ENCODE results near the gene MLH3. TPM values are rescaled to one million over a fixed set of nuclear protein-coding genes. Genes with fewer than 3 reads are reported as not detected.
A peak's percentile ranks its signal among the peaks of the same experiment; 100 is the strongest.

Gene MLH3
- total and polyA plus RNA-seq, 2 of the 13 experiments (the other 11 are each of a cell fraction or from before 2014, with no cell fraction given): 14.4 to 24.8 TPM

GRCh38 chr14:74973003-74973653 is 78.1 kb downstream of the MLH3 start (continued):
- TF ChIP-seq NRL (CRISPR knock-in tag; IDR thresholded peaks at IDR 0.05; ENCODE audit: borderline replicate concordance) (0 out of 2 replicates have a peak, but pooled peaks have one; percentile 56), XBP1 (CRISPR knock-in tag; IDR thresholded peaks at IDR 0.05) (no peak), ATM (IDR thresholded peaks at IDR 0.05; ENCODE audit: borderline replicate concordance) (no peak), ZNF34 (CRISPR knock-in tag; IDR thresholded peaks at IDR 0.05; ENCODE audit: borderline replicate concordance) (no peak), RBAK (CRISPR knock-in tag; IDR thresholded peaks at IDR 0.05) (no peak), HMGA1 (CRISPR knock-in tag; conservative IDR thresholded peaks at IDR 0.05) (no peak), SRSF4 (IDR thresholded peaks at IDR 0.05; ENCODE audit: low read depth, low read length, poor library complexity, severe bottlenecking) (no peak), ZNF451 (CRISPR knock-in tag; IDR thresholded peaks at IDR 0.05) (no peak), ZNF788 (CRISPR knock-in tag; IDR thresholded peaks at IDR 0.05; ENCODE audit: borderline replicate concordance) (no peak), CCDC6 (CRISPR knock-in tag; IDR thresholded peaks at IDR 0.05) (no peak), BHLHE40 (IDR thresholded peaks at IDR 0.05; ENCODE audit: low read length) (peak; percentile 50; the same call in 1 of the 2 replicates), ZNF766 (CRISPR knock-in tag; IDR thresholded peaks at IDR 0.05; ENCODE audit: borderline replicate concordance) (no peak), NFE2L2 (IDR thresholded peaks at IDR 0.05; ENCODE audit: low read length) (no peak), SYNCRIP (IDR thresholded peaks at IDR 0.05; ENCODE audit: insufficient read depth, low read depth, low read length) (no peak), TFDP1 (CRISPR knock-in tag; IDR thresholded peaks at IDR 0.05; ENCODE audit: borderline replicate concordance) (peak; percentile 78; the same call in 1 of the 2 replicates), THRA (CRISPR knock-in tag; IDR thresholded peaks at IDR 0.05; ENCODE audit: borderline replicate concordance) (no peak)
- TF ChIP-seq, protein P1, sequence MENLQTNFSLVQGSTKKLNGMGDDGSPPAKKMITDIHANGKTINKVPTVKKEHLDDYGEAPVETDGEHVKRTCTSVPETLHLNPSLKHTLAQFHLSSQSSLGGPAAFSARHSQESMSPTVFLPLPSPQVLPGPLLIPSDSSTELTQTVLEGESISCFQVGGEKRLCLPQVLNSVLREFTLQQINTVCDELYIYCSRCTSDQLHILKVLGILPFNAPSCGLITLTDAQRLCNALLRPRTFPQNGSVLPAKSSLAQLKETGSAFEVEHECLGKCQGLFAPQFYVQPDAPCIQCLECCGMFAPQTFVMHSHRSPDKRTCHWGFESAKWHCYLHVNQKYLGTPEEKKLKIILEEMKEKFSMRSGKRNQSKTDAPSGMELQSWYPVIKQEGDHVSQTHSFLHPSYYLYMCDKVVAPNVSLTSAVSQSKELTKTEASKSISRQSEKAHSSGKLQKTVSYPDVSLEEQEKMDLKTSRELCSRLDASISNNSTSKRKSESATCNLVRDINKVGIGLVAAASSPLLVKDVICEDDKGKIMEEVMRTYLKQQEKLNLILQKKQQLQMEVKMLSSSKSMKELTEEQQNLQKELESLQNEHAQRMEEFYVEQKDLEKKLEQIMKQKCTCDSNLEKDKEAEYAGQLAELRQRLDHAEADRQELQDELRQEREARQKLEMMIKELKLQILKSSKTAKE (CRISPR knock-in tag; IDR thresholded peaks at IDR 0.05; ENCODE audit: borderline replicate concordance): no peak
- TF ChIP-seq, protein P2, sequence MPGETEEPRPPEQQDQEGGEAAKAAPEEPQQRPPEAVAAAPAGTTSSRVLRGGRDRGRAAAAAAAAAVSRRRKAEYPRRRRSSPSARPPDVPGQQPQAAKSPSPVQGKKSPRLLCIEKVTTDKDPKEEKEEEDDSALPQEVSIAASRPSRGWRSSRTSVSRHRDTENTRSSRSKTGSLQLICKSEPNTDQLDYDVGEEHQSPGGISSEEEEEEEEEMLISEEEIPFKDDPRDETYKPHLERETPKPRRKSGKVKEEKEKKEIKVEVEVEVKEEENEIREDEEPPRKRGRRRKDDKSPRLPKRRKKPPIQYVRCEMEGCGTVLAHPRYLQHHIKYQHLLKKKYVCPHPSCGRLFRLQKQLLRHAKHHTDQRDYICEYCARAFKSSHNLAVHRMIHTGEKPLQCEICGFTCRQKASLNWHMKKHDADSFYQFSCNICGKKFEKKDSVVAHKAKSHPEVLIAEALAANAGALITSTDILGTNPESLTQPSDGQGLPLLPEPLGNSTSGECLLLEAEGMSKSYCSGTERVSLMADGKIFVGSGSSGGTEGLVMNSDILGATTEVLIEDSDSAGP (CRISPR knock-in tag; IDR thresholded peaks at IDR 0.05; ENCODE audit: borderline replicate concordance): no peak
- TF ChIP-seq, protein P3, sequence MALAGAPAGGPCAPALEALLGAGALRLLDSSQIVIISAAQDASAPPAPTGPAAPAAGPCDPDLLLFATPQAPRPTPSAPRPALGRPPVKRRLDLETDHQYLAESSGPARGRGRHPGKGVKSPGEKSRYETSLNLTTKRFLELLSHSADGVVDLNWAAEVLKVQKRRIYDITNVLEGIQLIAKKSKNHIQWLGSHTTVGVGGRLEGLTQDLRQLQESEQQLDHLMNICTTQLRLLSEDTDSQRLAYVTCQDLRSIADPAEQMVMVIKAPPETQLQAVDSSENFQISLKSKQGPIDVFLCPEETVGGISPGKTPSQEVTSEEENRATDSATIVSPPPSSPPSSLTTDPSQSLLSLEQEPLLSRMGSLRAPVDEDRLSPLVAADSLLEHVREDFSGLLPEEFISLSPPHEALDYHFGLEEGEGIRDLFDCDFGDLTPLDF (CRISPR knock-in tag; IDR thresholded peaks at IDR 0.05): no peak
- TF ChIP-seq, protein P4, sequence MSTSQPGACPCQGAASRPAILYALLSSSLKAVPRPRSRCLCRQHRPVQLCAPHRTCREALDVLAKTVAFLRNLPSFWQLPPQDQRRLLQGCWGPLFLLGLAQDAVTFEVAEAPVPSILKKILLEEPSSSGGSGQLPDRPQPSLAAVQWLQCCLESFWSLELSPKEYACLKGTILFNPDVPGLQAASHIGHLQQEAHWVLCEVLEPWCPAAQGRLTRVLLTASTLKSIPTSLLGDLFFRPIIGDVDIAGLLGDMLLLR (CRISPR knock-in tag; IDR thresholded peaks at IDR 0.05): no peak
- TF ChIP-seq, protein P5, sequence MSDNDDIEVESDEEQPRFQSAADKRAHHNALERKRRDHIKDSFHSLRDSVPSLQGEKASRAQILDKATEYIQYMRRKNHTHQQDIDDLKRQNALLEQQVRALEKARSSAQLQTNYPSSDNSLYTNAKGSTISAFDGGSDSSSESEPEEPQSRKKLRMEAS (IDR thresholded peaks at IDR 0.05): peak; percentile 89

All from HepG2 (cell line).